GM23248 (cell line): ENCODE results near the gene C16orf86. TPM values are rescaled to one million over a fixed set of nuclear protein-coding genes. Genes with fewer than 3 reads are reported as not detected.

ENCODE experiments used
- DNase-seq: peaks from one replicate; pipeline ENCODE4 v3.0.0-alpha.2; 2015
- H2AFZ ChIP-seq: fragments of 200-600 bp; sonication (generic); 2 replicates; pipeline ENCODE4 v1.6.1; 2016; ENCODE audit warnings: antibody characterized with exemption
- H3F3A ChIP-seq: fragments of 200-600 bp; sonication (generic); 2 replicates; pipeline ENCODE4 v1.6.1; 2016; ENCODE audit warnings: mild to moderate bottlenecking, antibody characterized with exemption, mixed run types; ENCODE audit not compliant: insufficient read depth
- H3K27ac ChIP-seq: fragments of 200-600 bp; sonication (generic); 2 replicates; pipeline ENCODE4 v1.5.1; 2016; ENCODE audit warnings: mild to moderate bottlenecking
- H3K27me3 ChIP-seq: fragments of 200-600 bp; sonication (generic); replicated peaks from 2 replicates; pipeline ENCODE4 v1.6.1; 2016; ENCODE audit warnings: mild to moderate bottlenecking; ENCODE audit not compliant: insufficient read depth
- H3K36me3 ChIP-seq: fragments of 200-600 bp; sonication (generic); 2 replicates; pipeline ENCODE4 v1.6.1; 2016; ENCODE audit warnings: low read depth, mild to moderate bottlenecking
- H3K4me1 ChIP-seq: fragments of 200-600 bp; sonication (generic); 2 replicates; pipeline ENCODE4 v1.6.1; 2016; ENCODE audit warnings: mild to moderate bottlenecking; ENCODE audit not compliant: insufficient read depth
- H3K4me2 ChIP-seq: fragments of 200-600 bp; sonication (generic); one replicate; pipeline ENCODE4 v1.6.1; 2016; ENCODE audit warnings: mild to moderate bottlenecking; ENCODE audit not compliant: unreplicated experiment
- H3K4me3 ChIP-seq: fragments of 200-600 bp; sonication (generic); 2 replicates; pipeline ENCODE4 v1.5.1; 2016; ENCODE audit warnings: mild to moderate bottlenecking
- H3K79me2 ChIP-seq: fragments of 200-600 bp; sonication (generic); 2 replicates; pipeline ENCODE4 v1.6.1; 2016; ENCODE audit warnings: mild to moderate bottlenecking; ENCODE audit not compliant: insufficient read depth
- H3K9ac ChIP-seq: fragments of 200-600 bp; sonication (generic); 2 replicates; pipeline ENCODE4 v1.6.1; 2016; ENCODE audit warnings: mild to moderate bottlenecking
- H3K9me2 ChIP-seq: fragments of 200-600 bp; sonication (generic); 2 replicates; pipeline ENCODE4 v1.6.1; 2016; ENCODE audit warnings: mixed run types, mild to moderate bottlenecking, moderate library complexity; ENCODE audit not compliant: insufficient read depth
- H3K9me3 ChIP-seq: fragments of 200-600 bp; sonication (generic); one replicate; pipeline ENCODE4 v1.6.1; 2017; ENCODE audit warnings: low read depth
- H4K20me1 ChIP-seq: fragments of 200-600 bp; sonication (generic); 2 replicates; pipeline ENCODE4 v1.6.0; 2016; ENCODE audit not compliant: insufficient read depth
- EZH2 ChIP-seq: fragments of 200-600 bp; sonication (generic); IDR thresholded peaks from 2 replicates; pipeline ENCODE4 v1.6.1; 2018; ENCODE audit warnings: antibody characterized with exemption, mild to moderate bottlenecking; ENCODE audit not compliant: insufficient read depth, poor library complexity, severe bottlenecking
- EZH2phosphoT487 ChIP-seq: fragments of 200-600 bp; sonication (generic); IDR thresholded peaks from 2 replicates; pipeline ENCODE4 v1.6.1; 2018; ENCODE audit warnings: antibody characterized with exemption, moderate library complexity, mild to moderate bottlenecking, low read depth; ENCODE audit not compliant: insufficient read depth
- WGBS, 2 experiments: methylation state at CpG; one replicate each; pipeline ENCODE4 v1.1.6; 2015 to 2017; ENCODE audit warnings: low lambda C conversion rate in 2 of 2, low coverage in 1 of 2; ENCODE audit errors: missing lambda C conversion rate in 2 of 2; 5-methylcytosine and 5-hydroxymethylcytosine counted together
- in situ Hi-C: fragments of 300-500 bp; cut with MboI; formaldehyde crosslinking; loops from 2 replicates; pipeline ENCODE4 v1.15.0; 2020
- polyA plus RNA-seq: library from polyadenylated mRNA; unstranded; fragments of >200 nt; fragmentation: Nextera tagmentation; extraction: Ambion mirVana; gene quantifications from 2 replicates; pipeline ENCODE4 v1.2.1, GENCODE V29; 2016
- total RNA-seq: library from RNA; depleted of rRNA; stranded (reverse); fragments of >200 nt; shearing (Covaris generic); gene quantifications from 2 replicates; pipeline ENCODE4 v1.2.3, GENCODE V29; 2014

The C16orf86 gene
- total and polyA plus RNA-seq, 2 experiments from 2014 or later = 3.4 to 6.6 TPM

- H3K4me2 ChIP-seq = no peak overlapping the region
- H3K9ac ChIP-seq = no peak overlapping the region
- no peak overlapping the region for H2AFZ ChIP-seq
- no peaks in the 10 kb centered on the region for H3K9me2 ChIP-seq
- H4K20me1 ChIP-seq = no peaks in the 10 kb centered on the region
- WGBS, 2 experiments = 77 to 81% methylated on average over 2 of the region's 2 CpGs
- H3K4me3 ChIP-seq = no peak overlapping the region
- no peaks in the 10 kb centered on the region for H3F3A ChIP-seq
- H3K36me3 ChIP-seq = no peaks in the 10 kb centered on the region
- peaks cover 63% of the 10 kb centered on the region for H3K79me2 ChIP-seq
- in situ Hi-C loops = no loop called here
- H3K4me1 ChIP-seq = no peaks in the 10 kb centered on the region
- no peak for TF ChIP-seq EZH2phosphoT487
- no peak for TF ChIP-seq EZH2
- no peak overlapping the region for H3K27ac ChIP-seq
- H3K9me3 ChIP-seq = no peaks in the 10 kb centered on the region
- no peaks in the 10 kb centered on the region for H3K27me3 ChIP-seq
- DNase-seq = no peak
Observed at GRCh38 chr16:67694611-67695010, 28.0 kb downstream of the C16orf86 start.

GRCh38 chr16:67697422-67698185 lies 31.0 kb downstream of the C16orf86 start:
- Histone ChIP-seq H3K9me3 (no peaks in the 10 kb centered on the region), H3K79me2 (peaks cover 68% of the 10 kb centered on the region), H3F3A (no peaks in the 10 kb centered on the region), H2AFZ (no peak overlapping the region), H3K27me3 (no peaks in the 10 kb centered on the region), H3K4me1 (no peaks in the 10 kb centered on the region), H3K4me2 (no peak overlapping the region), H3K27ac (no peak overlapping the region), H4K20me1 (no peaks in the 10 kb centered on the region), H3K4me3 (no peak overlapping the region), H3K9ac (no peak overlapping the region), H3K36me3 (no peaks in the 10 kb centered on the region), H3K9me2 (no peaks in the 10 kb centered on the region)
- TF ChIP-seq EZH2 = no peak
- TF ChIP-seq EZH2phosphoT487 = no peak
- DNase-seq = no peak
- in situ Hi-C loops = no loop called here
- WGBS, 2 experiments = 97 to 100% methylated on average over 4 of the region's 4 CpGs

- no peaks in the 10 kb centered on the region for H3K36me3 ChIP-seq
- H3K9ac ChIP-seq = no peak overlapping the region
- H3K27ac ChIP-seq = no peak overlapping the region
- DNase-seq = no peak
- no peak overlapping the region for H3K4me3 ChIP-seq
- H2AFZ ChIP-seq = no peak overlapping the region
- peaks cover 75% of the 10 kb centered on the region for H3K79me2 ChIP-seq
- H4K20me1 ChIP-seq = no peaks in the 10 kb centered on the region
- TF ChIP-seq EZH2 (no peak), EZH2phosphoT487 (no peak)
- no peaks in the 10 kb centered on the region for H3K4me1 ChIP-seq
- no peaks in the 10 kb centered on the region for H3K9me2 ChIP-seq
- H3K4me2 ChIP-seq = no peak overlapping the region
- no peaks in the 10 kb centered on the region for H3K27me3 ChIP-seq
- in situ Hi-C loops = no loop called here
- 97 to 99% methylated on average over 7 of the region's 7 CpGs for WGBS, 2 experiments
- no peaks in the 10 kb centered on the region for H3F3A ChIP-seq
- no peaks in the 10 kb centered on the region for H3K9me3 ChIP-seq
Observed at GRCh38 chr16:67699265-67699664, 32.7 kb downstream of the C16orf86 start.

GRCh38 chr16:67701420-67701819 lies 34.8 kb downstream of the C16orf86 start:
- whole genome bisulfite sequencing, 2 experiments = 95 to 96% methylated on average over 1 of the region's 1 CpG
- in situ Hi-C loops = no loop called here
- no peak overlapping the region for H3K4me3 ChIP-seq
- TF ChIP-seq EZH2 (no peak), EZH2phosphoT487 (no peak)
- no peaks in the 10 kb centered on the region for H3K4me1 ChIP-seq
- no peak overlapping the region for H2AFZ ChIP-seq
- H4K20me1 ChIP-seq = no peaks in the 10 kb centered on the region
- DNase-seq = no peak
- no peak overlapping the region for H3K4me2 ChIP-seq
- no peak overlapping the region for H3K27ac ChIP-seq
- H3K27me3 ChIP-seq = no peaks in the 10 kb centered on the region
- H3K36me3 ChIP-seq = no peaks in the 10 kb centered on the region
- peaks cover 87% of the 10 kb centered on the region for H3K79me2 ChIP-seq
- H3K9me3 ChIP-seq = no peaks in the 10 kb centered on the region
- no peaks in the 10 kb centered on the region for H3K9me2 ChIP-seq
- no peak overlapping the region for H3K9ac ChIP-seq
- H3F3A ChIP-seq = no peaks in the 10 kb centered on the region
